Neural cell (in vitro differentiated cells): Measurements from ENCODE around the gene SAMD4B. TPM values are rescaled to one million over a fixed set of nuclear protein-coding genes. Genes with fewer than 3 reads are reported as not detected.

Source experiments
- H2AFZ ChIP-seq: fragments of 200-600, 300-800 bp; sonication (generic), shearing (Covaris generic); 2 replicates; pipeline ENCODE4 v1.6.0; 2014; ENCODE audit warnings: low read depth, mild to moderate bottlenecking, antibody characterized with exemption, low read length, moderate library complexity
- H3F3A ChIP-seq: fragments of 200-600 bp; shearing (Covaris generic); 2 replicates; pipeline ENCODE4 v1.6.1; 2016; ENCODE audit warnings: mild to moderate bottlenecking, moderate library complexity, mixed read lengths, antibody characterized with exemption, low read length; ENCODE audit not compliant: insufficient read depth, poor library complexity, severe bottlenecking
- H3K27ac ChIP-seq: fragments of 200-600, 300-800 bp; sonication (generic), shearing (Covaris generic); 2 replicates; pipeline ENCODE4 v1.5.1; 2014; ENCODE audit warnings: mild to moderate bottlenecking, low read length, moderate library complexity
- H3K27me3 ChIP-seq: fragments of 300-800, 200-600 bp; sonication (generic), shearing (Covaris generic); 2 replicates; pipeline ENCODE4 v1.6.0; 2014; ENCODE audit warnings: mild to moderate bottlenecking, low read depth, low read length, moderate library complexity; ENCODE audit not compliant: insufficient read depth
- H3K36me3 ChIP-seq: fragments of 300-800, 200-600 bp; sonication (generic), shearing (Covaris generic); 2 replicates; pipeline ENCODE4 v1.5.1; 2014; ENCODE audit warnings: mild to moderate bottlenecking, antibody characterized with exemption, low read length, moderate library complexity; ENCODE audit not compliant: insufficient read depth
- H3K4me2 ChIP-seq: fragments of 300-800, 200-600 bp; sonication (generic), shearing (Covaris generic); 2 replicates; pipeline ENCODE4 v1.6.0; 2014; ENCODE audit warnings: mild to moderate bottlenecking, low read length
- H3K4me3 ChIP-seq: fragments of 300-800, 200-600 bp; sonication (generic), shearing (Covaris generic); 2 replicates; pipeline ENCODE4 v1.5.1; 2014; ENCODE audit warnings: mild to moderate bottlenecking, low read length, moderate library complexity
- H3K79me2 ChIP-seq: fragments of 200-600 bp; shearing (Covaris generic); replicated peaks from 2 replicates; pipeline ENCODE4 v1.6.0; 2014; ENCODE audit warnings: mild to moderate bottlenecking, low read length, moderate library complexity; ENCODE audit not compliant: insufficient read depth
- H3K9ac ChIP-seq: fragments of 300-800, 200-600 bp; sonication (generic), shearing (Covaris generic); 2 replicates; pipeline ENCODE4 v1.6.1; 2016; ENCODE audit warnings: mild to moderate bottlenecking, low read length, mixed read lengths
- H3K9me2 ChIP-seq: fragments of 200-600 bp; shearing (Covaris generic); 2 replicates; pipeline ENCODE4 v1.6.1; 2016; ENCODE audit warnings: mild to moderate bottlenecking, low read length, mixed read lengths; ENCODE audit not compliant: insufficient read depth
- H3K9me3 ChIP-seq: fragments of 200-600, 300-800 bp; sonication (generic), shearing (Covaris generic); 2 replicates; pipeline ENCODE4 v1.6.1; 2016; ENCODE audit warnings: mild to moderate bottlenecking, mixed run types, low read length, moderate library complexity, mixed read lengths
- H4K20me1 ChIP-seq: fragments of 200-600 bp; shearing (Covaris generic); 2 replicates; pipeline ENCODE4 v1.6.1; 2016; ENCODE audit warnings: mild to moderate bottlenecking, mixed run types; ENCODE audit not compliant: insufficient read depth
- EP300 ChIP-seq: fragments of 450-650 bp; conservative IDR thresholded peaks from 2 replicates; pipeline ENCODE4 v1.6.1; 2014; ENCODE audit warnings: antibody characterized with exemption, mild to moderate bottlenecking, moderate library complexity; ENCODE audit not compliant: poor library complexity, severe bottlenecking
- EZH2 ChIP-seq: fragments of 200-600, 300-800 bp; shearing (Covaris generic), sonication (generic); IDR thresholded peaks from 2 replicates; pipeline ENCODE4 v1.6.1; 2014; ENCODE audit warnings: antibody characterized with exemption, low read length, borderline replicate concordance, mild to moderate bottlenecking; ENCODE audit not compliant: insufficient read depth, poor library complexity, severe bottlenecking
- MXI1 ChIP-seq: fragments of 450-650 bp; conservative IDR thresholded peaks from 2 replicates; pipeline ENCODE4 v1.6.1; 2014; ENCODE audit warnings: antibody characterized with exemption, mild to moderate bottlenecking; ENCODE audit not compliant: poor library complexity, severe bottlenecking
- POLR2AphosphoS5 ChIP-seq: IDR thresholded peaks from 2 replicates; pipeline ENCODE4 v1.6.1; 2012
- RAD21 ChIP-seq: fragments of 450-650 bp; conservative IDR thresholded peaks from 2 replicates; pipeline ENCODE4 v1.6.1; 2014; ENCODE audit warnings: antibody characterized with exemption, mild to moderate bottlenecking, moderate library complexity
- SMC3 ChIP-seq: fragments of 450-650 bp; conservative IDR thresholded peaks from 2 replicates; pipeline ENCODE4 v1.6.1; 2014; ENCODE audit warnings: antibody characterized with exemption, mild to moderate bottlenecking, moderate library complexity; ENCODE audit not compliant: poor library complexity
- TAF1 ChIP-seq: IDR thresholded peaks from 2 replicates; pipeline ENCODE4 v1.6.1; 2012; ENCODE audit warnings: low read depth
- polyA plus RNA-seq: library from polyadenylated mRNA; depleted of rRNA; stranded (reverse); fragments of >200 nt; gene quantifications from 2 replicates; pipeline ENCODE4 v1.2.3, GENCODE V29; 2014
- TF ChIP-seq, protein P1 (sequence below): fragments of 450-650 bp; IDR thresholded peaks from 2 replicates; pipeline ENCODE4 v1.5.1; 2014; ENCODE audit warnings: antibody characterized with exemption, mild to moderate bottlenecking, moderate library complexity; ENCODE audit not compliant: poor library complexity, severe bottlenecking
- TF ChIP-seq, protein P2 (sequence below): IDR thresholded peaks from 2 replicates; pipeline ENCODE4 v1.6.1; 2012; ENCODE audit warnings: borderline replicate concordance

The SAMD4B gene
- polyA plus RNA-seq, 1 donor from 2014 or later: 19.3 TPM

DNA sequence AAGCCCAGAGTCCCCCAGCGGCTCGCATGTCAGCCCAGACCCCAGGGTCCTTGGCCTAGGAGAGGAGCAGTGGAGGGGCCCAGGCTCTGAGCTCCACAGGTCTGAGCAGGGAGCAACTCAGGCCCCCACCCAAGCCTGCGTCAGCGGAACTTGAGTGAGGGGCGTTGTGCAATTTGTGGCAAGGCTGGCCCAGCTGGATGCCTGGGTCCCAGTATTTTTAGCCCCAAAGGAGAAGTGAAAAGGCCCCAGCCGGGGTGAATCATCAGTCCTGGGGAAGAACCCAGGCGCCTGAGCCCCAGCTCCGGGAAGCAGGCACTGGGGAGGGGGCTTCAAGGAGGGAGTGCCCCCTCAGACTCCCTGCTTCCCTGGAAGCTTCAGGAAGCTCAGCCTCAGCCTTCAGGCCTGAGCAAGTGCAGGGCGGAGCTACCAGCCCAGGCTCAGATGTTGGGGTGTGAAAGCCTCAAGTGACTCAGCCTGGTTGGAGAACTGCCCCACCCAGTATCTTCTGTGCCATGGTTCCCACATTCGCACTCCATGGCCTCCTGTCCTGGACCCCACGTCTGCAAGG, 56.2 kb downstream of the SAMD4B start:
- Histone ChIP-seq H3K36me3 (no peaks in the 10 kb centered on the region), H2AFZ (no peak overlapping the region), H4K20me1 (no peaks in the 10 kb centered on the region), H3K27me3 (no peaks in the 10 kb centered on the region), H3K9ac (no peak overlapping the region), H3K9me2 (no peaks in the 10 kb centered on the region), H3K9me3 (no peaks in the 10 kb centered on the region), H3K4me2 (no peak overlapping the region), H3K4me3 (no peak overlapping the region), H3K79me2 (no peaks in the 10 kb centered on the region), H3K27ac (no peak overlapping the region), H3F3A (no peaks in the 10 kb centered on the region)
- TF ChIP-seq EP300 (no peak), TAF1 (no peak), MXI1 (no peak), POLR2AphosphoS5 (no peak), EZH2 (no peak), RAD21 (no peak), SMC3 (no peak)
- TF ChIP-seq, protein P1, sequence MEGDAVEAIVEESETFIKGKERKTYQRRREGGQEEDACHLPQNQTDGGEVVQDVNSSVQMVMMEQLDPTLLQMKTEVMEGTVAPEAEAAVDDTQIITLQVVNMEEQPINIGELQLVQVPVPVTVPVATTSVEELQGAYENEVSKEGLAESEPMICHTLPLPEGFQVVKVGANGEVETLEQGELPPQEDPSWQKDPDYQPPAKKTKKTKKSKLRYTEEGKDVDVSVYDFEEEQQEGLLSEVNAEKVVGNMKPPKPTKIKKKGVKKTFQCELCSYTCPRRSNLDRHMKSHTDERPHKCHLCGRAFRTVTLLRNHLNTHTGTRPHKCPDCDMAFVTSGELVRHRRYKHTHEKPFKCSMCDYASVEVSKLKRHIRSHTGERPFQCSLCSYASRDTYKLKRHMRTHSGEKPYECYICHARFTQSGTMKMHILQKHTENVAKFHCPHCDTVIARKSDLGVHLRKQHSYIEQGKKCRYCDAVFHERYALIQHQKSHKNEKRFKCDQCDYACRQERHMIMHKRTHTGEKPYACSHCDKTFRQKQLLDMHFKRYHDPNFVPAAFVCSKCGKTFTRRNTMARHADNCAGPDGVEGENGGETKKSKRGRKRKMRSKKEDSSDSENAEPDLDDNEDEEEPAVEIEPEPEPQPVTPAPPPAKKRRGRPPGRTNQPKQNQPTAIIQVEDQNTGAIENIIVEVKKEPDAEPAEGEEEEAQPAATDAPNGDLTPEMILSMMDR: no peak
- TF ChIP-seq, protein P2, sequence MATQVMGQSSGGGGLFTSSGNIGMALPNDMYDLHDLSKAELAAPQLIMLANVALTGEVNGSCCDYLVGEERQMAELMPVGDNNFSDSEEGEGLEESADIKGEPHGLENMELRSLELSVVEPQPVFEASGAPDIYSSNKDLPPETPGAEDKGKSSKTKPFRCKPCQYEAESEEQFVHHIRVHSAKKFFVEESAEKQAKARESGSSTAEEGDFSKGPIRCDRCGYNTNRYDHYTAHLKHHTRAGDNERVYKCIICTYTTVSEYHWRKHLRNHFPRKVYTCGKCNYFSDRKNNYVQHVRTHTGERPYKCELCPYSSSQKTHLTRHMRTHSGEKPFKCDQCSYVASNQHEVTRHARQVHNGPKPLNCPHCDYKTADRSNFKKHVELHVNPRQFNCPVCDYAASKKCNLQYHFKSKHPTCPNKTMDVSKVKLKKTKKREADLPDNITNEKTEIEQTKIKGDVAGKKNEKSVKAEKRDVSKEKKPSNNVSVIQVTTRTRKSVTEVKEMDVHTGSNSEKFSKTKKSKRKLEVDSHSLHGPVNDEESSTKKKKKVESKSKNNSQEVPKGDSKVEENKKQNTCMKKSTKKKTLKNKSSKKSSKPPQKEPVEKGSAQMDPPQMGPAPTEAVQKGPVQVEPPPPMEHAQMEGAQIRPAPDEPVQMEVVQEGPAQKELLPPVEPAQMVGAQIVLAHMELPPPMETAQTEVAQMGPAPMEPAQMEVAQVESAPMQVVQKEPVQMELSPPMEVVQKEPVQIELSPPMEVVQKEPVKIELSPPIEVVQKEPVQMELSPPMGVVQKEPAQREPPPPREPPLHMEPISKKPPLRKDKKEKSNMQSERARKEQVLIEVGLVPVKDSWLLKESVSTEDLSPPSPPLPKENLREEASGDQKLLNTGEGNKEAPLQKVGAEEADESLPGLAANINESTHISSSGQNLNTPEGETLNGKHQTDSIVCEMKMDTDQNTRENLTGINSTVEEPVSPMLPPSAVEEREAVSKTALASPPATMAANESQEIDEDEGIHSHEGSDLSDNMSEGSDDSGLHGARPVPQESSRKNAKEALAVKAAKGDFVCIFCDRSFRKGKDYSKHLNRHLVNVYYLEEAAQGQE: no peak

DNA sequence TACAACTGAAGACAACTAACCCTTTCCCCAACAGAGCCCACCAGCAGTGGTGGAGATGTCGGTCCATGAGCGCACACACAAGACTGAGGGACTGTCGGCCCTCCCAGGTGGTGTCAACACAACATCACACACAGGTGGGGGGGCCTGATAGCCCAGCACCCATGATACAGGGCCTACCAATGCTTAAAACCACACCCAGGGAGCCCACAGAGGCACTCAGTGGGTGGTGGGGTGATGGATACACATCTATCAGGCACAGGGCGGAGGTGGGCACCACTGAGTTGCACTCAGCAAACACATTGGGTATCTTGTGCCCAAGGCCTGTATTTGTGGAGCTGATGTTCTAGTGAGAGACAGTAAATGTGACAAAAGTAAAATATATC, 57.4 kb downstream of the SAMD4B start:
- no peaks in the 10 kb centered on the region for H3K79me2 ChIP-seq
- H3K9ac ChIP-seq: no peak overlapping the region
- no peaks in the 10 kb centered on the region for H3K36me3 ChIP-seq
- no peaks in the 10 kb centered on the region for H3K9me2 ChIP-seq
- no peak overlapping the region for H2AFZ ChIP-seq
- no peaks in the 10 kb centered on the region for H3K9me3 ChIP-seq
- no peak overlapping the region for H3K4me2 ChIP-seq
- H3K27ac ChIP-seq: no peak overlapping the region
- H3K4me3 ChIP-seq: no peak overlapping the region
- TF ChIP-seq EP300: no peak
- no peaks in the 10 kb centered on the region for H3K27me3 ChIP-seq
- no peaks in the 10 kb centered on the region for H4K20me1 ChIP-seq
- H3F3A ChIP-seq: no peaks in the 10 kb centered on the region

DNA sequence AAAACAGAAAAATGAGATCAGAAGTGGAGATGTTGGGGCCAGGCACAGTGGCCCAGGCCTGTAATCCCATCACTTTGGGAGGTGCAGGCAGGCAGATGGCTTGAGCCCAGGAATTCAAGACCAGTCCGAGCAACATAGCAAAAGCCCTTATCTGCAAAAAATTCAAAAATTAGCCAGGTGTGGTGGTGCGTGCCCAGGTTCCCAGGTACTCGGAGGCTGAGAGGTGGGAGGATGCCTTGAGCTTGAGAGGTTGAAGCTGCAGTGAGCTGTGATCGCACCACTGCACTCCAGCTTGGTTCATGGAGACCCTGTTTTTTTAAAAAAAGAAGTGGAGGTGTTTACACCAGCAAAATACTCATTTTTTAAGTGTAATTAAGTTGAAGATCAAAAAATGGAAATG, 57.8 kb downstream of the SAMD4B start:
- Histone ChIP-seq H2AFZ (no peak overlapping the region), H3K9ac (no peak overlapping the region), H3K9me2 (no peaks in the 10 kb centered on the region), H3K27ac (no peak overlapping the region), H3K36me3 (no peaks in the 10 kb centered on the region), H3K4me3 (no peak overlapping the region), H3K79me2 (no peaks in the 10 kb centered on the region), H4K20me1 (no peaks in the 10 kb centered on the region), H3F3A (no peaks in the 10 kb centered on the region), H3K27me3 (no peaks in the 10 kb centered on the region), H3K4me2 (no peak overlapping the region), H3K9me3 (no peaks in the 10 kb centered on the region)
- TF ChIP-seq POLR2AphosphoS5: no peak
- TF ChIP-seq RAD21: no peak
- TF ChIP-seq TAF1: no peak
